Measurements from ENCODE around the gene SLFN5. TPM values are rescaled to one million over a fixed set of nuclear protein-coding genes. Genes with fewer than 3 reads are reported as not detected.

Gene SLFN5
- polyA plus RNA-seq, 1 donor from 2014 or later: 2.5 TPM

- no peak overlapping the region for H2AFZ ChIP-seq (ENCODE audit: low read depth, low read length)
- no peaks in the 10 kb centered on the region for H4K20me1 ChIP-seq (ENCODE audit: insufficient read depth)
- no peaks in the 10 kb centered on the region for H3K9me2 ChIP-seq (ENCODE audit: insufficient read depth, low read length)
- no peaks in the 10 kb centered on the region for H3K27me3 ChIP-seq (ENCODE audit: insufficient read depth, low read depth, low read length)
- no peak overlapping the region for H3K4me2 ChIP-seq (ENCODE audit: low read length)
- TF ChIP-seq EZH2 (IDR thresholded peaks at IDR 0.05; ENCODE audit: borderline replicate concordance, insufficient read depth, low read length, poor library complexity, severe bottlenecking): no peak
- no peak for TF ChIP-seq EP300 (conservative IDR thresholded peaks at IDR 0.05; ENCODE audit: poor library complexity, severe bottlenecking)
- TF ChIP-seq CTCF (IDR thresholded peaks at IDR 0.05; ENCODE audit: poor library complexity, severe bottlenecking): no peak
- TF ChIP-seq RAD21 (conservative IDR thresholded peaks at IDR 0.05): no peak
- no peak for TF ChIP-seq MXI1 (conservative IDR thresholded peaks at IDR 0.05; ENCODE audit: poor library complexity, severe bottlenecking)
- TF ChIP-seq, protein P1, sequence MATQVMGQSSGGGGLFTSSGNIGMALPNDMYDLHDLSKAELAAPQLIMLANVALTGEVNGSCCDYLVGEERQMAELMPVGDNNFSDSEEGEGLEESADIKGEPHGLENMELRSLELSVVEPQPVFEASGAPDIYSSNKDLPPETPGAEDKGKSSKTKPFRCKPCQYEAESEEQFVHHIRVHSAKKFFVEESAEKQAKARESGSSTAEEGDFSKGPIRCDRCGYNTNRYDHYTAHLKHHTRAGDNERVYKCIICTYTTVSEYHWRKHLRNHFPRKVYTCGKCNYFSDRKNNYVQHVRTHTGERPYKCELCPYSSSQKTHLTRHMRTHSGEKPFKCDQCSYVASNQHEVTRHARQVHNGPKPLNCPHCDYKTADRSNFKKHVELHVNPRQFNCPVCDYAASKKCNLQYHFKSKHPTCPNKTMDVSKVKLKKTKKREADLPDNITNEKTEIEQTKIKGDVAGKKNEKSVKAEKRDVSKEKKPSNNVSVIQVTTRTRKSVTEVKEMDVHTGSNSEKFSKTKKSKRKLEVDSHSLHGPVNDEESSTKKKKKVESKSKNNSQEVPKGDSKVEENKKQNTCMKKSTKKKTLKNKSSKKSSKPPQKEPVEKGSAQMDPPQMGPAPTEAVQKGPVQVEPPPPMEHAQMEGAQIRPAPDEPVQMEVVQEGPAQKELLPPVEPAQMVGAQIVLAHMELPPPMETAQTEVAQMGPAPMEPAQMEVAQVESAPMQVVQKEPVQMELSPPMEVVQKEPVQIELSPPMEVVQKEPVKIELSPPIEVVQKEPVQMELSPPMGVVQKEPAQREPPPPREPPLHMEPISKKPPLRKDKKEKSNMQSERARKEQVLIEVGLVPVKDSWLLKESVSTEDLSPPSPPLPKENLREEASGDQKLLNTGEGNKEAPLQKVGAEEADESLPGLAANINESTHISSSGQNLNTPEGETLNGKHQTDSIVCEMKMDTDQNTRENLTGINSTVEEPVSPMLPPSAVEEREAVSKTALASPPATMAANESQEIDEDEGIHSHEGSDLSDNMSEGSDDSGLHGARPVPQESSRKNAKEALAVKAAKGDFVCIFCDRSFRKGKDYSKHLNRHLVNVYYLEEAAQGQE (IDR thresholded peaks at IDR 0.05; ENCODE audit: borderline replicate concordance): no peak
- no peak for TF ChIP-seq TAF1 (IDR thresholded peaks at IDR 0.05; ENCODE audit: low read depth)
- no peak for TF ChIP-seq SMC3 (conservative IDR thresholded peaks at IDR 0.05; ENCODE audit: poor library complexity)
- TF ChIP-seq POLR2AphosphoS5 (IDR thresholded peaks at IDR 0.05): no peak
- no peak overlapping the region for H3K27ac ChIP-seq (ENCODE audit: low read length)
- H3K79me2 ChIP-seq (replicated peaks; ENCODE audit: insufficient read depth, low read length): no peaks in the 10 kb centered on the region
- no peaks in the 10 kb centered on the region for H3K36me3 ChIP-seq (ENCODE audit: insufficient read depth, low read length)
- no peak overlapping the region for H3K9ac ChIP-seq (ENCODE audit: low read length)
- no peak overlapping the region for H3K4me3 ChIP-seq (ENCODE audit: low read length)
- no peaks in the 10 kb centered on the region for H3K9me3 ChIP-seq (ENCODE audit: low read length)
- no peaks in the 10 kb centered on the region for H3F3A ChIP-seq (ENCODE audit: insufficient read depth, low read length, poor library complexity, severe bottlenecking)
Observed at GRCh38 chr17:35295686-35296085, 52.8 kb downstream of the SLFN5 start.

DNA sequence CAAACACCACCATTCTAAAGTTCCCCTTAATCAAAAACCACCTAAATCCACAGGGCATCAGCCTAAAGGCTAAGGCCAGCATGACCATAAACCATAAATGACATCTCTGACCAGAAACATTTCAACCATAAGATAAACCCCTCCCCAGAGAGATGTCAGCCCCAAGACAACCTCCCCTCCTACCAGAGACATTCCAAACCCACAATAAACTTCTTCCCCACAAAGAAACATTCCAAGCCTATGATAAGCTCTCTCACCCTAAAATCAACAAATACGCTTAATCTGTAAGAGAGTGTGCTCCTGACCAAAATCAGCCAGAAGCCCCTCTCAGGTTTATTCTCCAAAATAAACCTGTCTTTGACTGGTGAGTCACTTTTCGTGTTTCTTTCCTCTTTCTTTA is 54.8 kb downstream of the SLFN5 start:
- Histone ChIP-seq H3K9me2 (ENCODE audit: insufficient read depth, low read length) (no peaks in the 10 kb centered on the region), H2AFZ (ENCODE audit: low read depth, low read length) (no peak overlapping the region), H3K9ac (ENCODE audit: low read length) (no peak overlapping the region), H3K9me3 (ENCODE audit: low read length) (no peaks in the 10 kb centered on the region), H3K4me2 (ENCODE audit: low read length) (no peak overlapping the region), H3F3A (ENCODE audit: insufficient read depth, low read length, poor library complexity, severe bottlenecking) (no peaks in the 10 kb centered on the region), H3K27ac (ENCODE audit: low read length) (no peak overlapping the region), H3K4me3 (ENCODE audit: low read length) (no peak overlapping the region), H3K27me3 (ENCODE audit: insufficient read depth, low read depth, low read length) (no peaks in the 10 kb centered on the region), H3K79me2 (replicated peaks; ENCODE audit: insufficient read depth, low read length) (no peaks in the 10 kb centered on the region), H4K20me1 (ENCODE audit: insufficient read depth) (no peaks in the 10 kb centered on the region), H3K36me3 (ENCODE audit: insufficient read depth, low read length) (no peaks in the 10 kb centered on the region)
- TF ChIP-seq EP300 (conservative IDR thresholded peaks at IDR 0.05; ENCODE audit: poor library complexity, severe bottlenecking): no peak
- TF ChIP-seq CTCF (IDR thresholded peaks at IDR 0.05; ENCODE audit: poor library complexity, severe bottlenecking): no peak
- TF ChIP-seq POLR2AphosphoS5 (IDR thresholded peaks at IDR 0.05): no peak
- TF ChIP-seq TAF1 (IDR thresholded peaks at IDR 0.05; ENCODE audit: low read depth): no peak
- TF ChIP-seq, protein P1 (IDR thresholded peaks at IDR 0.05; ENCODE audit: borderline replicate concordance): no peak
- no peak for TF ChIP-seq SMC3 (conservative IDR thresholded peaks at IDR 0.05; ENCODE audit: poor library complexity)
- TF ChIP-seq RAD21 (conservative IDR thresholded peaks at IDR 0.05): no peak
- TF ChIP-seq EZH2 (IDR thresholded peaks at IDR 0.05; ENCODE audit: borderline replicate concordance, insufficient read depth, low read length, poor library complexity, severe bottlenecking): no peak
- no peak for TF ChIP-seq MXI1 (conservative IDR thresholded peaks at IDR 0.05; ENCODE audit: poor library complexity, severe bottlenecking)

Measured in neural cell (in vitro differentiated cells).